Amygdala (tissue), 56 donors: ENCODE data around the gene ANO9.
"Not testable (repeated sequence)": the region's sequence is repeated elsewhere in the genome, so short reads cannot be mapped to it uniquely, and the experiment has no call there.

Experiments used
- DNase-seq, 56 donors: peaks; one replicate each; lab custom pipeline; 2025; lab: John Stamatoyannopoulos, UW

Gene ANO9

GRCh38 chr11:391117-392017 lies 50.4 kb downstream of the ANO9 start:
- DNase-seq: no peak

GRCh38 chr11:390175-390574 lies 51.6 kb downstream of the ANO9 start:
- DNase-seq: no peak

DNA sequence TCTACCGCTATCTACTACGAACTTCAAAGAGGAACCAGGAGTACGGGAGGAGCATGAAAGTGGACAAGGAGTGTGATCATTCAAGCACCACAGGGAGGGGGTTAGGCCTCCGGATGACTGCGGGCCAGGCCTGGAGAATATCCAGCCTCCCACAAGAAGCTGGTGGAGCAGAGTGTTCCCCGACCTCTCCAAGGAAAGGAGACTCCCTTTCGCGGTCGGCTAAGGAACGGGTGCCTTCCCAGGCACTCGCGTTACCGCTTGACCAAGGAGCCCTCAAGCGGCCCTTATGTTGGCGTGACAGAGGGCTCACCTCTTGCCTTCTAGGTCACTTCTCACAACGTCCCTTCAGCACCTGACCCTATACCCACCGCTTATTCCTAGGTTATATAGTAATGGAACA lies 52.4 kb downstream of the ANO9 start:
- DNase-seq: not testable (repeated sequence)

DNA sequence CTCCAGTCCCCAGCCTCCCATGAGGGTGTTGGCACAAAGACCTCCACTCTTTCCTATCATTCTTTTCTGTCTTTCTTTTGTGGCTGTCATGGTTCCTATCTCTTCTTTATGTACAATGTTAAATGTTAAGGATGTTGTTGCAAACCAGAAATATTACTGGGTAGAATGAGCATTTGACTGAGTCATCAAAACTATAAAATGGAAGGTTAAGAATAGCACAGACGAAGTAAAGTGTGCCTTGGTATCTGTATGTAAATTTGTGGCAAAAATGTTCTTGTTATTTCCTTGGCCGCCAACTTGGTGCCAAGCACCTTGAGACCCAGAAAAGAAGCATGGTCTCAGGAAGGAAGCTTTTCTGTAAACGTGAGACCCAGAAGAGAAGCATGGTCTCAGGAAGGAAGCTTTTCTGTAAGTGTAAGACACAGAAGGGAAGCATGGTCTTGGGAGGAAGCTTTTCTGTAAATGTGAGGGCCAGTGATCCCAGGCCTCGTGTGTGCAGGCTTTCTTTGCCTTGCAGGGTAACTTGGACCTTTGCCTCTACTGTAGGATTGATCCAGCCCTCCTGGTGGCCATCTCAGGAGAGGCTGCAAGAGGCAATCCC lies 54.5 kb downstream of the ANO9 start:
- DNase-seq: no peak

GRCh38 chr11:386483-386882 lies 55.3 kb downstream of the ANO9 start:
- DNase-seq: no peak

- DNase-seq: no peak
These were observed 56.0 kb downstream of the ANO9 start for GRCh38 chr11:385594-386351.

DNA sequence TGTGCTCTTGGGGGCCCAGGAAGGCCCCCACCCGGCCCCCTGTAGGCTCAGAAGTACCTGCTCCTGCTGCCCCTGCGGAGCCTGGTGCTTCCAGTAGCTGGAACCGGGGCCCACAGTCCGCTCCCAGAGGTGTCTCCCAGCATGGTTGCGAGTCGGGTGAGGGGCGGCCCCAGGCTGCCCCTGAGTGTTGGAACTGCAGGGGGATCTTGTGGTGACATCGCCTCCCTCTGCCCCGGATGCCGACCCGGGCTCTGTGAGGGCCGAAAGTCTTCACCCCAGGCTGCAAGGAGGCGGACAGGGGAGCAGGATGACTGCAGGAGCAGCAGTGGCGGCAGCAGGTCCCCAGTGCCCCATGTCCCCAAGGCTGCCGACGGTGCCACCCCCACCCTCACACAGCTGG lies 57.3 kb downstream of the ANO9 start:
- DNase-seq: no peak

- DNase-seq: no peak
These were observed 58.4 kb downstream of the ANO9 start for GRCh38 chr11:383431-383830.

GRCh38 chr11:382081-382629 lies 59.7 kb downstream of the ANO9 start:
- no peak for DNase-seq

DNA sequence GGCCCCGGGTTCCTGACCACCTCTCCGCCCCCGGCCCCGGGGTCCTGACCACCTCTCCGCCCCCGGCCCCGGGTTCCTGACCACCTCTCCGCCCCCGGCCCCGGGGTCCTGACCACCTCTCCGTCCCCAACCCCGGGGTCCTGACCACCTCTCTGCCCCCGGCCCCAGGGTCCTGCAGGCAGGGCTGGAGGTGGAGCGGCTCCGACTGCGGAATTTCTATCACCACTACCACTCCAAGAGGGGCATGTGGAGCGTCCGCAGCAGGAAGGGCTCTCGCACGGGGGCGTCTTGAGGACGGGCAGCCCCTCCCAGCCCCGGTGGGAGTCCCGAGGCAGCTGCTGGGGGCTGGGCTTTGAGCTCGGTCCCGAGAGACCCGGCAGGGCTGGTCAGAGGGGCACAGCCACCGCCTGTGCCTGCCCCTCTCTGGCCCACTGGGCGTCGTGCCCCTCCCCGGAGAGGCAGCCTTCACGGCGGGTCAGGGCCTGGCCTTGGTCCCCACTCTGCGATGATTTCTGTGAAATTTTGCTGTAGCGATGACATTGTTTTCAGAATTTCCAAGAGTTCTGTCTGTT lies 60.2 kb downstream of the ANO9 start:
- DNase-seq: no peak

- no peak for DNase-seq
These were observed 60.8 kb downstream of the ANO9 start for GRCh38 chr11:380996-381395.

DNA sequence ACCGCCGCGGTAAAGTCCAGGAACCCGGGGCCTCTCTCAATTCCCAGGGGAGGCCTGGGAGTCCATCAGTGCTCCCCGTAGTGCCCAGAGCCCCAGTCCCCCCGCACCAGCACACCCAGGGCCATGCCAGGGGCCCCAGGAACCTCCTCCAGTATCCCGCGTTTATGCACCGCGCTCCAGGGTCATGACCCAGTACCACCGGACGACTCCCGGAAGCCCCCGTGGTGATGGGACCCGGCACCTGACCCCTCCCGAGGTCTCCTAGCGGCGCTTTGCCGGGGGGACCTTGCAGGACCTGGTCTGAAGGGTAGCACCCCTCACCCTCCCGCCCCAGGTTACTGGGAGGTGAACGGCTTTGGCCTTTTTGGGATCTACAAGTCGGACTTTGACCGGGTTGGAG lies 61.3 kb downstream of the ANO9 start:
- DNase-seq: no peak

DNA sequence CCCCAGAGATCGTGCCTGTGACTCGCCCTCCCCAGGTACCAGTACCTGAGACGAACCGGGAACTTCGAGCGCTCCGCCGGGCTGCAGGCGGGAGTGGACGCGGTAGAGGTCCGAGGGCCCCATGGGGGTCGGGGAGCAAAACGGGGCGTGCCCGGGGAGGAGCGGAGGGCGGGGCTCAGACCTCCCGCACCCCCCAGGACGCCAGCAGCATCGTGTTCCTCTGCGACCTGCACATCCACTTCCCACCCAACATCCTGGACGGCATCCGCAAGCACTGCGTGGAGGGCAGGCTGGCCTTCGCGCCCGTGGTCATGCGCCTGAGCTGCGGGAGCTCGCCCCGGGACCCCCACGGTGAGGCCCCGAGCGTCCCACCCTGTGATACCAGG lies 61.7 kb downstream of the ANO9 start:
- DNase-seq: no peak

GRCh38 chr11:379205-380094 lies 62.4 kb downstream of the ANO9 start:
- DNase-seq: no peak

DNA sequence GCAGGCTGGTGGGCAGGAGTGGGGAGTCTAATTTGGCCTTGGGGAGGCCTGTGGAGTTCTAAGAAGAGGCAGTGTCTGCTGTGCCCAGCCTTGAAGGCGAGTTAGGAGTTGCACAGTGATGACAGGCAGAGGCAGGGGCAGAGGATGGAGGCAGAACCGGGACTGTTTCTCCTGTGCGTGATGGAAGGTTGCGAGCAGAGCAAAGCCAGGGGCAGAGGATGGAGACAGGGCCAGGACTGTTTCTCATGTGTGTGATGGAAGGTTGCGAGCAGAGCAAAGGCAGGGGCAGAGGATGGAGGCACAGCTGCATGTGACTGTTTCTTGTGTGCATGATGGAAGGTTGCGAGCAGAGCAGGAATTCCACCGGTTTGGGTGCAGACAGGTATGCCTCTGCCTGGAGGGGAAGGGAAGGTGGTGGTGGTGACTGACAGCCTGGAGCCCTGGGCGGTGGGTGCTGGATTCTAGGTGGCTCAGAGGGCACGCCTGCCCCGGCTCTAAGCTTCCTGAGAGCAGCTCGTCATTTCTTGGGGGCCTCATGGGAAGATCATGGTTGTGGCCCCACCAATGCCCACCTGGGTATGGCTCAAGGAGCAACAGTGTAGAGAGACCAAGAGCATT lies 63.8 kb downstream of the ANO9 start:
- DNase-seq: no peak

DNA sequence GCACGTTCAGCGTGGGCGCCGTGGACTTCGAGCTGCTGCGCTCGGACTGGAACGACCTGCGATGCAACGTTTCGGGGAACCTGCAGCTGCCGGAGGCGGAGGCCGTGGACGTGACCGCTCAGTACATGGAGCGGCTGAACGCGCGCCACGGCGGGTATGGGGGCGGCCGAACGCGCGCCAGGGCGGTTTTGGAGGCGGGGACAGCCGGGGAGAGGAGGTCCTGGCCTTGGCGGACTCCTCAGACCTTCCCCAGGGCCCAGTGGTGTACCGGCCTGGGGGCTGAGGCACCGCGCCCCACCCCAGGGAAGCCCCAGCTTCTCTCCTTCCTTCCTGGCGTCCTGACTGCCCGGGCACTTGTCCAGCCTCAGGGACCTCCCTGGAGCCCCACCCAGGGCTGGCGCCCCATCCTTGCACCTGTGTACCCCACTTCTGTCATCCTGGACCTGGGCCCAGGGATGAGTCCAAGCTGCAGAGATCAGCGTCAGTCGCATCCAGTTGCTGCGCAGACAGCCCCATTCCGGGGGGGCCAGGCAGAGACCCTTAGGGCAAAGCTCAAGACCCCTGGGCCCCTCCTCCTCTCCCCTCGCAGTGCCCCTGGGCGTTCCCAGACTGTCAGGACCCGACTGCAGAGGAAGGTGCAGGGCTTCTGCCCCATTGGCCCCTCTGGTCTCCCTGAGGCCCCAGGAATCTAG lies 64.5 kb downstream of the ANO9 start:
- DNase-seq: no peak

DNA sequence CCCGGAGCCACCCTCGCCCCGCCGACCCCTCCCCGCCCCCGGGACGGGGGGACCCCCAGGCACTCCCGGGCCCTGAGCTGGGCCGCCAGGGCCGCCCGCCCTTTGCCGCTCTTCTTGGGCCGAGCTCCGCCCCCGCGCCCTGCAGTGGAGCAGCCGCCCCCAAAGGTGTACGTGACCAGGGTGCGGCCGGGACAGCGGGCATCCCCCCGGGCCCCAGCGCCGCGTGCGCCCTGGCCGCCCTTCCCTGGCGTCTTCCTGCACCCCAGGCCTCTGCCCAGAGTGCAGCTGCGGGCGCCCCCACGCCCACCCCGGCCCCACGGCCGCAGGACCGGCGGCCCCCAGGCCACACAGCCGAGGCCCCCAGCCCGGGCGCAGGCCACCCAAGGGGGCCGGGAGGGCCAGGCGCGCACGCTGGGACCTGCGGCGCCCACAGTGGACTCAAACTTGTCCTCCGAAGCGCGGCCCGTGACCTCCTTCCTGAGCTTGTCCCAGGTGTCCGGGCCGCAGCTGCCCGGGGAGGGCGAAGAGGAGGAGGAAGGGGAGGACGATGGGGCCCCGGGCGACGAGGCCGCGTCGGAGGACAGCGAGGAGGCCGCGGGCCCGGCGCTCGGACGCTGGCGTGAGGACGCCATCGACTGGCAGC lies 65.2 kb downstream of the ANO9 start:
- no peak for DNase-seq
